GM19324 (cell line): ENCODE data around the gene KCNH8.
"Not testable (repeated sequence)": the region's sequence is repeated elsewhere in the genome, so short reads cannot be mapped to it uniquely, and the experiment has no call there.

Source experiments
- ATAC-seq: cut with Tn5 transposase; IDR thresholded peaks from one replicate; pipeline ENCODE4 v1.9.1; 2021; ENCODE audit warnings: mild to moderate bottlenecking, moderate library complexity; ENCODE audit not compliant: unreplicated experiment, low FRiP score

KCNH8 gene

GRCh38 chr3:19171794-19172193 lies 23.5 kb downstream of the KCNH8 start:
- ATAC-seq: no peak

- ATAC-seq: no peak
Observed at GRCh38 chr3:19173945-19174344, 25.6 kb downstream of the KCNH8 start.

GRCh38 chr3:19183584-19183983 lies 35.3 kb downstream of the KCNH8 start:
- ATAC-seq: no peak

- no peak for ATAC-seq
Observed at GRCh38 chr3:19190126-19190525, 41.8 kb downstream of the KCNH8 start.

GRCh38 chr3:19190602-19191001 lies 42.3 kb downstream of the KCNH8 start:
- ATAC-seq: peak; percentile 49

GRCh38 chr3:19199131-19199530 lies 50.8 kb downstream of the KCNH8 start:
- no peak for ATAC-seq

- ATAC-seq: no peak
Observed at GRCh38 chr3:19202303-19202702, 54.0 kb downstream of the KCNH8 start.

- ATAC-seq: no peak
Observed at GRCh38 chr3:19202754-19203153, 54.4 kb downstream of the KCNH8 start.

GRCh38 chr3:19206540-19206939 lies 58.2 kb downstream of the KCNH8 start:
- no peak for ATAC-seq

- ATAC-seq: no peak
Observed at GRCh38 chr3:19213603-19214220, 65.4 kb downstream of the KCNH8 start.

GRCh38 chr3:19215427-19215826 lies 67.1 kb downstream of the KCNH8 start:
- no peak for ATAC-seq

GRCh38 chr3:19216669-19217337 lies 68.5 kb downstream of the KCNH8 start:
- no peak for ATAC-seq

- ATAC-seq: no peak
Observed at GRCh38 chr3:19220311-19220710, 72.0 kb downstream of the KCNH8 start.

- no peak for ATAC-seq
Observed at GRCh38 chr3:19221081-19221480, 72.8 kb downstream of the KCNH8 start.

- no peak for ATAC-seq
Observed at GRCh38 chr3:19226479-19226878, 78.2 kb downstream of the KCNH8 start.

- no peak for ATAC-seq
Observed at GRCh38 chr3:19228167-19228566, 79.9 kb downstream of the KCNH8 start.

GRCh38 chr3:19229086-19229485 lies 80.8 kb downstream of the KCNH8 start:
- ATAC-seq: no peak

- not testable (repeated sequence) for ATAC-seq
Observed at GRCh38 chr3:19229881-19230280, 81.6 kb downstream of the KCNH8 start.

- ATAC-seq: no peak
Observed at GRCh38 chr3:19231792-19232461, 83.6 kb downstream of the KCNH8 start.

GRCh38 chr3:19232566-19232965 lies 84.3 kb downstream of the KCNH8 start:
- no peak for ATAC-seq

- ATAC-seq: not testable (repeated sequence)
Observed at GRCh38 chr3:19233882-19234784, 85.8 kb downstream of the KCNH8 start.
